ENCODE results near the gene GAS2L3. TPM values are rescaled to one million over a fixed set of nuclear protein-coding genes. Genes with fewer than 3 reads are reported as not detected.

Gene GAS2L3
- total RNA-seq, 4 donors from 2014 or later, result 83.2 to 150 (median 115) TPM

DNA sequence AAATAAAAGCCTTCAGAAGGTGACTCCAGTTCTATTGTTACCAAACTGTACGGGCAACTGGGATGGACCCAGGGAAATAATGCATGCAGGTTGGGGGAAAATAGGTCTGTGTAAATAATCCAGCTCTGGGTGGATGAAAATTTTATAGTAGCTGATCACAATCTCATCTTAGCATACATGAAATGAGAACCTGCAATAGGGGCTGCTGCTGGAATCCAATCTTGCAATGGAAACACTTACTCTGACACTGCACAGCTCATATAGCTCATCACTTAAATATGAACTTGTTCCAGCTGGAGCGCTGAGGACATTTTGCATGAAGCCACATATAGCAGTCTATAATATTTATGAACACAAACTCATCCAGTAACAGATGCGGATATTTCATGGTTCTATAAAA is 40.1 kb upstream of the GAS2L3 start:
- TF ChIP-seq POLR2A (IDR thresholded peaks at IDR 0.05) (no peak), EP300 (IDR thresholded peaks at IDR 0.05) (no peak)
- TF ChIP-seq, protein P1, sequence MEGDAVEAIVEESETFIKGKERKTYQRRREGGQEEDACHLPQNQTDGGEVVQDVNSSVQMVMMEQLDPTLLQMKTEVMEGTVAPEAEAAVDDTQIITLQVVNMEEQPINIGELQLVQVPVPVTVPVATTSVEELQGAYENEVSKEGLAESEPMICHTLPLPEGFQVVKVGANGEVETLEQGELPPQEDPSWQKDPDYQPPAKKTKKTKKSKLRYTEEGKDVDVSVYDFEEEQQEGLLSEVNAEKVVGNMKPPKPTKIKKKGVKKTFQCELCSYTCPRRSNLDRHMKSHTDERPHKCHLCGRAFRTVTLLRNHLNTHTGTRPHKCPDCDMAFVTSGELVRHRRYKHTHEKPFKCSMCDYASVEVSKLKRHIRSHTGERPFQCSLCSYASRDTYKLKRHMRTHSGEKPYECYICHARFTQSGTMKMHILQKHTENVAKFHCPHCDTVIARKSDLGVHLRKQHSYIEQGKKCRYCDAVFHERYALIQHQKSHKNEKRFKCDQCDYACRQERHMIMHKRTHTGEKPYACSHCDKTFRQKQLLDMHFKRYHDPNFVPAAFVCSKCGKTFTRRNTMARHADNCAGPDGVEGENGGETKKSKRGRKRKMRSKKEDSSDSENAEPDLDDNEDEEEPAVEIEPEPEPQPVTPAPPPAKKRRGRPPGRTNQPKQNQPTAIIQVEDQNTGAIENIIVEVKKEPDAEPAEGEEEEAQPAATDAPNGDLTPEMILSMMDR (IDR thresholded peaks at IDR 0.05), result no peak
- no peak overlapping the region for H3K4me3 ChIP-seq
- no peaks in the 10 kb centered on the region for H3K4me1 ChIP-seq
- DNase-seq (ENCODE audit: low spot score in 2 of 2), result no peak
- 82 to 88% methylated on average over 3 of the region's 3 CpGs for WGBS, 2 donors
- no peaks in the 10 kb centered on the region for H3K9me3 ChIP-seq
- H3K27ac ChIP-seq, result no peak overlapping the region
- H3K27me3 ChIP-seq, result no peaks in the 10 kb centered on the region
- no peaks in the 10 kb centered on the region for H3K36me3 ChIP-seq

DNA sequence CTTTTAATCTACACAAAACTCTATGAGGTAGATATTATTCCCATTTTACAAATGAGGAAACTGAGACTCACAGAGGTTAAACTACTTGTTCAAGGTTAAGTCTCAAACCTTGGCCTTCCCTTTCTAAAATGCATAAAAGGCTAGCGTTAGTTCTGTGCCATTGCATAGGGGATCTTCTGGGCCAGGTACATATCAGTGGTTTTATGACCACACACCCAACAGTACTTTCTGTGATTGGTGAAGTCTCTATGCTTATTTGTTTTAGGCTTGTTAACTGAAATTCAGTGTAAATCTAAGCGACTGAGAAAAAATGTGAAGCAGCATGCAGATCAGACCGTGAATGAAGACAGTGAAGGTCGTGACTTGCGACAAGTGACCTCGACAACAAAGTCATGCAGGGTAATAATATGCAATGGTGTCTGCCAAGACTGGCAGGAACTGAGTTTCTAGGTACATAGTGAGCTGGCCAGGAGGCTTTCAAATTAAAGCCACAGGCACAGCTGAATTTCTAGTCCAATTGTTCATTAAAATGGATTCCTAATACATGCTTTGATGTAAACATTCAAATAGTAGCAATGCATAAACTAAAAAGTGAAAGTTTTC is 38.8 kb upstream of the GAS2L3 start:
- 65 to 71% methylated on average over 6 of the region's 6 CpGs for WGBS, 2 donors
- Histone ChIP-seq H3K36me3 (no peaks in the 10 kb centered on the region), H3K4me3 (no peak overlapping the region), H3K27ac (no peak overlapping the region), H3K27me3 (no peaks in the 10 kb centered on the region), H3K9me3 (no peaks in the 10 kb centered on the region), H3K4me1 (no peaks in the 10 kb centered on the region)
- no peak for DNase-seq (ENCODE audit: low spot score in 2 of 2)
- TF ChIP-seq, protein P1 (IDR thresholded peaks at IDR 0.05), result no peak
- no peak for TF ChIP-seq POLR2A (IDR thresholded peaks at IDR 0.05)

DNA sequence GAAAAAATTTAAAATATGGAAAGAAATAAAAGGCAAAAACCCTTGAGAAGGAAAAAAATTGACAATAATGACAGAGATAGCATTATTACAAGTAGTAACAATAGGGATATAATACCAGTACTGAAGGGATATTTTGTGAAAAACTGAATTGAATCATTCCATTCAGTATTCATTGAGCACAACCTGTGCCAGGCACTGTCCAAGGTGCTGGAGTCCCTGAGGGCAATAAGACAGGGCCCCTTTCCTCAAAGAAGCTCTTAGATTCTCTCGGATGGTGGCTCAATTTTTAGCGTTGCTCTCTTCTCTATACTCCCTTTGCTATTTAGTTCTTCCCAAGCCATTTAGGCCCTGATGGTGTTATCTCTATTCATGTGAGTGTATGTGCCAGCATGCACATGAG is 34.3 kb upstream of the GAS2L3 start:
- TF ChIP-seq EP300 (IDR thresholded peaks at IDR 0.05), result no peak
- TF ChIP-seq, protein P1 (IDR thresholded peaks at IDR 0.05), result no peak
- no peak for TF ChIP-seq POLR2A (IDR thresholded peaks at IDR 0.05)
- Histone ChIP-seq H3K36me3 (no peaks in the 10 kb centered on the region), H3K27me3 (no peaks in the 10 kb centered on the region), H3K27ac (no peak overlapping the region), H3K4me1 (no peaks in the 10 kb centered on the region), H3K9me3 (no peaks in the 10 kb centered on the region), H3K4me3 (no peak overlapping the region)
- 12 to 22% methylated on average over 2 of the region's 2 CpGs for WGBS, 2 donors
- DNase-seq (ENCODE audit: low spot score in 2 of 2), result no peak

DNA sequence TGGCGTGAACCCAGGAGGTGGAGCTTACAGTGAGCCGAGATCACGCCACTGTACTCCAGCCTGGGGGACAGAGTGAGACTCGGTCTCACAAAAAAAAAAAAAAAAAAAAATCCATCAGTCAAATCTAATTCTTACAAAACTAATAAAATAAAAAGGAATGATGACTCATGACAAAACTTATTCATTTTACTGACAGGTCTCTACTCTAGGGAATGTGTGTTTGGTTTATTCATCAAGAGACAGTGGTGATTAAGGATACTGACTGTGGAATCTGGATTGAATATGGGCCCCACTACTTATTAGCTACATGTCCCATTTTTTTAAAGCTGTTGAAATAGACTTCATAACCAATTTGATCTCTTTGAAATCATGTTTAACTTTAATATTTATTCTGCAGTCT is 29.3 kb upstream of the GAS2L3 start:
- Histone ChIP-seq H3K27ac (no peak overlapping the region), H3K36me3 (no peaks in the 10 kb centered on the region), H3K27me3 (no peaks in the 10 kb centered on the region), H3K4me3 (no peak overlapping the region), H3K9me3 (no peaks in the 10 kb centered on the region), H3K4me1 (no peaks in the 10 kb centered on the region)
- no peak for TF ChIP-seq EP300 (IDR thresholded peaks at IDR 0.05)
- TF ChIP-seq, protein P1 (IDR thresholded peaks at IDR 0.05), result no peak
- TF ChIP-seq POLR2A (IDR thresholded peaks at IDR 0.05), result no peak
- 82 to 93% methylated on average over 4 of the region's 4 CpGs for WGBS, 2 donors
- no peak for DNase-seq (ENCODE audit: low spot score in 2 of 2)

DNA sequence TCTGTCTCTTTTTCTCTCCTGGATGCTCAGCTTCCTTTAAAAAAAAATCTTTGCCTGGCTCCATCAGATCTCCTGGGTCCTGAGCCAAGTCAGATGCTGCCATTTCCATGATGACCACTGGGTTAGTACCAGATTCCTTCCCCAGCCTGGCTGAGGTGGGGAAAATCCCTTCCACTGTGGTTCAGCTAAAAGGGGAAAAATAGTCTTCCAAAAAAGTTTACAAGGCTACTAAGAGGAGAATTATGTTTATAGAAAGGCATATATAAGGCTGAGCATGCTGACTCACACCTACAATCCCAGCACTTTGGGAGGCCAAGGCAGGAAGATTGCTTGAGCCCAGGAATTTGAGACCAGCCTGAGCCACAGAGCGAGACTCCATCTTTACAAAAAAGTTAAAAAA is 28.4 kb upstream of the GAS2L3 start:
- Histone ChIP-seq H3K9me3 (no peaks in the 10 kb centered on the region), H3K4me1 (no peaks in the 10 kb centered on the region), H3K36me3 (no peaks in the 10 kb centered on the region), H3K4me3 (no peak overlapping the region), H3K27ac (no peak overlapping the region), H3K27me3 (no peaks in the 10 kb centered on the region)
- DNase-seq (ENCODE audit: low spot score in 2 of 2), result no peak
- 86 to 89% methylated on average over 1 of the region's 1 CpG for WGBS, 2 donors
- TF ChIP-seq POLR2A (IDR thresholded peaks at IDR 0.05) (no peak), EP300 (IDR thresholded peaks at IDR 0.05) (no peak)
- TF ChIP-seq, protein P1 (IDR thresholded peaks at IDR 0.05), result no peak

Measured in tibial nerve (tissue), 4 donors.